Naive B cell (primary cell): ENCODE measurements around the gene KCNJ8. TPM values are rescaled to one million over a fixed set of nuclear protein-coding genes. Genes with fewer than 3 reads are reported as not detected.
"Not testable (repeated sequence)": the region's sequence is repeated elsewhere in the genome, so short reads cannot be mapped to it uniquely, and the experiment has no call there.

Experiments
- ATAC-seq, 2 donors: fragments of 150-1000 bp; cut with Tn5 transposase; 2 replicates each; pipeline ENCODE4 v1.10.0; 2021; ENCODE audit warnings: low read depth in 2 of 2, mild to moderate bottlenecking in 2 of 2, moderate library complexity in 2 of 2
- DNase-seq: peaks from one replicate; pipeline ENCODE4 v3.0.0; 2022
- H3K27ac Mint-ChIP-seq, 6 donors: one replicate each; pipeline ENCODE4 v1.8.0; 2020 to 2022; ENCODE audit warnings: mild to moderate bottlenecking in 6 of 6, mixed read lengths in 6 of 6, moderate library complexity in 5 of 6, inconsistent platforms in 2 of 6
- H3K27me3 Mint-ChIP-seq, 3 donors: one replicate each; pipeline ENCODE4 v1.8.0; 2021 to 2022; ENCODE audit warnings: mixed read lengths in 3 of 3, mild to moderate bottlenecking in 1 of 3
- H3K36me3 Mint-ChIP-seq, 2 donors: one replicate each; pipeline ENCODE4 v1.8.0; 2020 to 2022; ENCODE audit warnings: mixed read lengths in 2 of 2, inconsistent platforms in 1 of 2, mild to moderate bottlenecking in 1 of 2
- H3K4me1 Mint-ChIP-seq, 3 donors: one replicate each; pipeline ENCODE4 v1.8.0; 2020 to 2022; ENCODE audit warnings: mixed read lengths in 3 of 3, inconsistent platforms in 1 of 3, mild to moderate bottlenecking in 1 of 3, moderate library complexity in 1 of 3
- H3K4me3 Mint-ChIP-seq, 8 donors: one replicate each; pipeline ENCODE4 v1.8.0; 2020 to 2022; ENCODE audit warnings: mild to moderate bottlenecking in 8 of 8, mixed read lengths in 8 of 8, moderate library complexity in 8 of 8, inconsistent platforms in 2 of 8
- H3K9me3 Mint-ChIP-seq, 7 donors: one replicate each; pipeline ENCODE4 v1.8.0; 2020 to 2022; ENCODE audit warnings: mixed read lengths in 7 of 7, mild to moderate bottlenecking in 5 of 7, inconsistent platforms in 2 of 7, moderate library complexity in 1 of 7
- polyA plus RNA-seq, 6 donors: library from polyadenylated mRNA; unstranded; fragments of 300-500 nt; fragmentation: Illumina TruSeq; gene quantifications; one replicate each; pipeline ENCODE4 v1.2.3, GENCODE V29; 2021; ENCODE audit warnings: low read depth in 6 of 6

Gene KCNJ8
- polyA plus RNA-seq, 6 donors from 2014 or later: not detected

- ATAC-seq (no peak), DNase-seq (no peak)
- H3K4me3 Mint-ChIP-seq: no peak overlapping the region
- no peaks in the 10 kb centered on the region for H3K4me1 Mint-ChIP-seq
- peaks cover 0 to 3% (median 0%) of the 10 kb centered on the region in 7 donors for H3K9me3 Mint-ChIP-seq
- no peak overlapping the region for H3K27ac Mint-ChIP-seq
- no peaks in the 10 kb centered on the region for H3K36me3 Mint-ChIP-seq
- H3K27me3 Mint-ChIP-seq: no peaks in the 10 kb centered on the region
Observed at GRCh38 chr12:21801522-21802288, 27.2 kb upstream of the KCNJ8 start.

- Mint-ChIP-seq H3K9me3 (peaks cover 0 to 2% (median 0%) of the 10 kb centered on the region in 7 donors), H3K4me3 (no peak overlapping the region), H3K27ac (no peak overlapping the region), H3K27me3 (no peaks in the 10 kb centered on the region), H3K4me1 (no peaks in the 10 kb centered on the region), H3K36me3 (no peaks in the 10 kb centered on the region)
- ATAC-seq (no peak), DNase-seq (no peak)
Observed at GRCh38 chr12:21800011-21800410, 25.5 kb upstream of the KCNJ8 start.

GRCh38 chr12:21797539-21797938 lies 23.0 kb upstream of the KCNJ8 start:
- Mint-ChIP-seq H3K36me3 (no peaks in the 10 kb centered on the region), H3K27ac (no peak overlapping the region), H3K27me3 (no peaks in the 10 kb centered on the region), H3K4me3 (no peak overlapping the region), H3K4me1 (no peaks in the 10 kb centered on the region), H3K9me3 (peaks cover 0 to 4% (median 3%) of the 10 kb centered on the region in 7 donors)
- ATAC-seq (no peak), DNase-seq (no peak)

- DNase-seq (no peak), ATAC-seq (no peak)
- Mint-ChIP-seq H3K4me1 (no peaks in the 10 kb centered on the region), H3K27me3 (no peaks in the 10 kb centered on the region), H3K4me3 (no peak overlapping the region), H3K9me3 (peaks cover 0 to 7% (median 4%) of the 10 kb centered on the region in 7 donors), H3K36me3 (no peaks in the 10 kb centered on the region), H3K27ac (no peak overlapping the region)
Observed at GRCh38 chr12:21795648-21796328, 21.3 kb upstream of the KCNJ8 start.

GRCh38 chr12:21794807-21795595 lies 20.5 kb upstream of the KCNJ8 start:
- H3K27ac Mint-ChIP-seq, ATAC-seq, H3K4me1 Mint-ChIP-seq, H3K36me3 Mint-ChIP-seq, H3K27me3 Mint-ChIP-seq, H3K4me3 Mint-ChIP-seq, DNase-seq: not testable (repeated sequence)
- peaks cover 0 to 12% (median 4%) of the 10 kb centered on the region in 7 donors for H3K9me3 Mint-ChIP-seq

GRCh38 chr12:21789687-21790086 lies 15.2 kb upstream of the KCNJ8 start:
- H3K4me1 Mint-ChIP-seq, H3K27me3 Mint-ChIP-seq, H3K36me3 Mint-ChIP-seq, H3K4me3 Mint-ChIP-seq, DNase-seq, ATAC-seq, H3K27ac Mint-ChIP-seq: not testable (repeated sequence)
- H3K9me3 Mint-ChIP-seq: peaks cover 0 to 14% (median 4%) of the 10 kb centered on the region in 7 donors

GRCh38 chr12:21788089-21788983 lies 13.8 kb upstream of the KCNJ8 start:
- H3K4me1 Mint-ChIP-seq: no peaks in the 10 kb centered on the region
- no peak for DNase-seq

GRCh38 chr12:21786041-21786531 lies 11.6 kb upstream of the KCNJ8 start:
- H3K36me3 Mint-ChIP-seq: peaks cover 0 to 8% of the 10 kb centered on the region in 2 donors
- no peak for ATAC-seq
- H3K4me1 Mint-ChIP-seq: no peaks in the 10 kb centered on the region
- H3K27ac Mint-ChIP-seq: no peak overlapping the region
- no peaks in the 10 kb centered on the region for H3K27me3 Mint-ChIP-seq
- no peak for DNase-seq
- H3K4me3 Mint-ChIP-seq: no peak overlapping the region
- H3K9me3 Mint-ChIP-seq: peaks cover 2 to 11% (median 5%) of the 10 kb centered on the region in 7 donors

More at GRCh38 chr12:21788089-21788983, 13.8 kb upstream of the KCNJ8 start:
- Mint-ChIP-seq H3K4me3 (no peak overlapping the region), H3K27me3 (no peaks in the 10 kb centered on the region), H3K36me3 (peaks cover 0 to 4% of the 10 kb centered on the region in 2 donors), H3K27ac (no peak overlapping the region), H3K9me3 (peaks cover 2 to 14% (median 3%) of the 10 kb centered on the region in 7 donors)
- ATAC-seq: no peak

GRCh38 chr12:21782723-21783122 lies 8.2 kb upstream of the KCNJ8 start:
- not testable (repeated sequence) for H3K4me1 Mint-ChIP-seq, H3K27ac Mint-ChIP-seq, H3K4me3 Mint-ChIP-seq, ATAC-seq, H3K27me3 Mint-ChIP-seq, DNase-seq, H3K36me3 Mint-ChIP-seq
- H3K9me3 Mint-ChIP-seq: peaks cover 1 to 11% (median 3%) of the 10 kb centered on the region in 7 donors

GRCh38 chr12:21780786-21781185 lies 6.3 kb upstream of the KCNJ8 start:
- Mint-ChIP-seq H3K36me3 (peaks cover 0 to 8% of the 10 kb centered on the region in 2 donors), H3K4me3 (no peak overlapping the region), H3K4me1 (no peaks in the 10 kb centered on the region), H3K9me3 (peaks cover 0 to 11% (median 3%) of the 10 kb centered on the region in 7 donors), H3K27ac (no peak overlapping the region), H3K27me3 (peaks cover 12 to 23% (median 20%) of the 10 kb centered on the region in 3 donors)
- DNase-seq (no peak), ATAC-seq (no peak)

- H3K27me3 Mint-ChIP-seq: peaks cover 34 to 52% (median 47%) of the 10 kb centered on the region in 3 donors
- H3K36me3 Mint-ChIP-seq: no peaks in the 10 kb centered on the region
- no peak overlapping the region for H3K27ac Mint-ChIP-seq
- no peak overlapping the region for H3K4me3 Mint-ChIP-seq
- peaks cover 0 to 2% (median 0%) of the 10 kb centered on the region in 7 donors for H3K9me3 Mint-ChIP-seq
- ATAC-seq (no peak), DNase-seq (no peak)
- peaks cover 0 to 4% (median 0%) of the 10 kb centered on the region in 3 donors for H3K4me1 Mint-ChIP-seq
Observed at GRCh38 chr12:21776175-21776574, 1.7 kb upstream of the KCNJ8 start.

GRCh38 chr12:21775133-21775820 lies 771 bp upstream of the KCNJ8 start:
- Mint-ChIP-seq H3K27me3 (peaks cover 38 to 53% (median 52%) of the 10 kb centered on the region in 3 donors), H3K4me1 (peaks cover 0 to 4% (median 0%) of the 10 kb centered on the region in 3 donors), H3K36me3 (no peaks in the 10 kb centered on the region), H3K4me3 (no peak overlapping the region), H3K27ac (no peak overlapping the region), H3K9me3 (peaks cover 0 to 2% (median 0%) of the 10 kb centered on the region in 7 donors)
- ATAC-seq (no peak), DNase-seq (no peak)
